ELF-1 (cell line): Measurements from ENCODE around the gene RRAS.

Source experiments
- DNase-seq: peaks from one replicate; pipeline ENCODE4 v3.0.0-alpha.2; 2016; ENCODE audit warnings: low read depth, low spot score

The RRAS gene

GRCh38 chr19:49595819-49596404, 44.0 kb downstream of the RRAS start:
- DNase-seq, result no peak

- DNase-seq, result no peak
These were observed 44.7 kb downstream of the RRAS start for GRCh38 chr19:49594993-49595818.

DNA sequence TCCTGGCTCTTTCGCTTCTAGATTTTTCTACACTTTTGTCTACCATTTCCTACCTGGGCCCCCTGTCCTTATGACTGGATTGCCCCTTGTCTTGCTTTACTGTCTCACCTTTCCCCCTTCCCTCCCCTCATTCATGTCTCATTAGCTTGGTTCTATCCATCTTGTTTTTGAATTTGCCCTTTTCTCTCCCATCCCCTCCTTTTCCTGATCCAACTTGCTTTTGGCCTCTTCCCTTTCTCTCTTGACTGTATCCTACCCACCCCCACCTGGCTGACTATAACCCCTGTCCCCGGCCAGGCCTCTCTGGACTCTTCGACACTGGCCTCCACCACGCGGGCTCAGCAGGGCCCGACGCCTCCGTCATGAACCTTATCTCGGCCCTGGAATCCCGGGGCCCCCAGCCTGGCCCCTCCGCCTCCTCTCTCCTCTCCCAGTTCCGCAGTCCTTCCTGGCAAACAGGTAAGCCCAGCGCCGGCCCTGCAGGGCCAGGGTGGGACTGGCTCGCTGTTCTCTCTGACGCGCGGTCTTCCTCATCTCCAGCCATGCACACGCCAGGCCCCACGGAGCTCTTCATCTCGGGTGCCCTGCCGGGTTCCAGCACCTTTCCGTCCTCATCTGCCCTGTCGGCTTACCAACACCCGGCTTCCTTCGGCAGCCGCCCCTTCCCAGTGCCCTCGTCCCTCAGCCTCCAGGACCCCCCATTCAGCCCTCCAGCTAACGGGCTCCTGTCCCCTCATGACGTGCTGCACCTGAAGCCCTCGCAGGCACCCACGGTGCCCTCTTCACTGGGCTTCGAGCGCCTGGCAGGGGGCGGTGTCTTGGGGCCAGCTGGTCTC, 45.6 kb downstream of the RRAS start:
- no peak for DNase-seq

DNA sequence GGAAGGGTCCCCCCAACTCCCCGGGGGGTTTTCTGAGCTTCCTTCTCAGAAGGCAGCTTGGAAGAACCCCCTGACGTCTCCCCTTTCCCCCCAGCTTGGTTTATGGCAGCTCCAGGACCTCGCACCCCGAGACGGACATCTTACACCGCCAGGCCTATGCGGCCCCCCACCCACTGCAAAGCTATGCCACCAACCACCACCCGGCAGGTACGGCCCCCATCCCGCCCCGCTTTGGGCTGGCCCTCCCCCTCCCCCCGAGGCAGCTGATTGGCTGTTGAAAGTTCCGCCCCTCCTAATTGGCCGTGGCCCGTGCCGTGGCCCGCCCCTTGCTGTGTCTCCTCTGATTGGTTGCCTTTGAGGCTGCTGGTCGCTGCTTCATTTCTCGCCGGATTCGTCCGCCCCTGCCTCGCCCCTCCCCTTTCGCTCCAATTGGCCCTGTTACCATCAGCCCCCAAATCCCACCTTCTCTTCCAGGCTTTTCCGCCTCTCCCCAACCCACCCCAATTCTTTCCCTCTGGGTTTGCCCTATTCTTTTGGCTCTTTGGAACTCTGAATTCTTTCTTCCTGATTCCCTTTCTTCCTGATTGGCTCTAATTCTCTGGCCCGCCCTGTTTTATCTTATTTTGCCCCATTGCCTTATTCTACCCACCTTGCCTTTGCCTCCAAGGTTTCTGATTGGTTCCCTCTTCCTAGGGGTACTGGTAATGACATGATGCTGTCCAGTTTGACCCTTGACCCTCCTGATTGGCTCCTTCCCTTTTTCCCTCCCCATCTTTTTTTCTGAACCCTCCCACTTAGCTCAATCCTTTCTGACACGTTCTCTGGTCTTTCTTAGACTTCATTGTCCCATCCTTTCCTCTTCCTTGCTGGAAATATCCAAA, 46.5 kb downstream of the RRAS start:
- DNase-seq, result peak; percentile 96

GRCh38 chr19:49592486-49593232, 47.3 kb downstream of the RRAS start:
- peak; percentile 40 for DNase-seq

DNA sequence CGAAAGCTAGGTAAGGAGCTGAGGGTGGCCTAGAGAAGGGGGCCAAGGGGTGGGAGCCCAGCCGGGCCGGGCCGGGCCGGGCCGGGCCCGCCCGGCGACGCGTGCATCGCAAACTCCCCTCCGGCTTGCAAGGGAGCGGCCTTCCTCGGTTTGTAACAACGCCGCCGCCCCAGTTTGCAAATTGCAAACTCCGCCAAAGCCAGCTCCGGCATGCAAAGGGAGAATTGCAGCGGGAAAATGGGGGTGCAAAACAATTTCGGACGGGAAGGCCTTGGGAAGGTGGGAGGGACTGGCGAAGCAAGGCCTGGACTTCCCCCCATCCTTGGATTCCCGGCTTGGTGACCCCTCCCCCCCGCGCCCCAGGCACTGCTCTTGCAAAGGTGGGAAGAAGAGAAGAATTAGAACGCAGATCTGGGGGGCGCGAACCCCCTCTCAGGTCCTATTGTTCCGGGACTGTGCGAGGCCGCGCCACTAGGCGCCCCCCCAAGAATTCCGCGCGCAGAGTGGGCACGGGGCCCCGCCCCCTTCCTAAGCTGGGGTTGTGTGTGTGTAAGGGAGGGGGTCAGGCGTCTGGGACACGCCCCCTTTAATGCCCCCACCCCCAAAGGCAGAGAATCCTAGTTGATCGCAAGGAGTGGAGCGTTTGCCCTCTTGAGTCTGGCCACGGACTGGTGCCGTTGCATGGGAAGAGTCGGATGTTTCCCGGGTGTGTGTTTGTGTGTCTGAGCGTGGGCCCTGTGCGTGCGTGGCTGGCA, 48.0 kb downstream of the RRAS start:
- peak; percentile 79 for DNase-seq

DNA sequence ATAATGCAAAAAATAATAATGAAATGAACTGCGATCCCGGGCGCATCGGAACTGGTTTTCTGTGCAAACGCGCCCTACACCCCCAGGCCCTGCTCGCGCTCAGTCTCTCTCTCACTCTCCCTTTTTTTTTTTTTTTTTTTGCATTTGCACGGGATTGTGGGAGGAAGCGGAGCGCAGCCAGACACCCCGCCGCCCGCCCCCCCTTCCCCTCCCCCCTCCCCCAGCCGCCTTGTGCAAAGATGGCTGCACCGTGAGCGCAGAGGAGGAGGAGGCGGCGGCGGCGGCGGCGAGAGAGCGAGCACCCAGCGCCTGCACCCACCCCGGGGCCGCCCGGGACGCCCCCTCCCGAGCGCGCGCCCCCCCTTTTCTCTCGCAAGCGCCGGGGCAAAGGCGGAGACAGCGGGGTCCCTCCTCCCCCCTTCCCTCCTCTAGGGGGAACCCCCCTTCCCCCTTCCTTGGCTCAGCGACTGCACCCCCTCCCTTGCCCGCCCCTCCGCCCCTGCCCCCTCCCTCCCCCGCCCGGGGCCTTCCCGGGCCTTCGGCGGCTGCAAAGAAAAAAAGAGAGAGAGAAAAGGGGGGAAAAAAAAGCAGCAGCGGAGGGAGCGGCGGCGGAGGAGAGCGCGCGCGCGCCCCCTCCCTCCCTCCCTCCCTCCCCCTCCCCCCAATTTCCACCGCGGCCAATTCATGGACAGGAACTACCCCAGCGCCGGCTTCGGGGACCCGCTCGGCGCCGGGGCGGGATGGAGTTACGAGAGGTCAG, 48.8 kb downstream of the RRAS start, which contains the start of gene PRR12:
PRR12 (plus strand) TSS at position 212 of the 760 bp plus-strand sequence; CDS start at position 685, 473 bp downstream.
- DNase-seq, result peak; percentile 79

DNA sequence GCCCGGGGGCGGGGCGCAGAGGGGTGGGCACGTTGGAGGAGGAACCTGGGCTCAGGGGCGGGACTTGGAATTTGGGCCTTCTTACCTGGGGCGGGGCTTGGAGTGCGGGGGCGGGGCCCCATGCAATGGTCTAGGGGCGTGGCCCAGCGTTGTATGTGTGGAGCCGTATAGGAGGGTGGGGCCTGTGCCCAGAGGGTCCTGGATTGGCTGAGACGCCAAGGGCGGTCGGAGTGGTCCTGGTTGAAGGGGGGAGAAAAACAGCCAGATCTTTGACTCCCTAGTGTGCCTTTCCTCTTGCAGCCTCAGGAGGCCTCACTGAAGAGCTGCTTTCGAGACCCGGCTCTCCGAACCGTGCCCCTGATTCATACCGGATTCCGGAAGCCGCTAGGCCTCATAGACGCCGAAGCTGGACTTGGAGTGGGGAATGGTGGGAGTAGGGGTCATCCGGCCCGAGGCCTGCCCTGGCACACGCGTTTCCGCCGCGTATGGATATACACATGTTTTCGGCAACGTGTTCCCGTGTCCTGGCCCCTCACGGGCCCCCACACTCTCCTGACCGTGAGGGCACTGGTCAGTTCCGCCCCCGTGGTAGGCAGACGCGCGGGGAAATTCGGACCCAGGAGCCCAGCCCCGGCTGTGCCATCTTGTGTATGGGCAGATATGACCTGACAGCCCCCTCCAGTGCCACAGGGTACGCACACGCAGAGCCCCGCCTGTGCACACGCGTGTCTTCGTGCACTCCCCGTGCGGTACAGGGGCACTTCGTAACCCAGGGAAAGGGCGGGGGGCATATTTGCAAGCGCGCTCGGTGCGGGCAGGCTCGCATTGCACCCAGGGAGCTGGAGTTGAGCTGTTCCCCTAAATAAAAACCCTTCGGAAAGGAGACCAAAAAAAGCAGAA, 49.6 kb downstream of the RRAS start:
- peak; percentile 99 for DNase-seq

DNA sequence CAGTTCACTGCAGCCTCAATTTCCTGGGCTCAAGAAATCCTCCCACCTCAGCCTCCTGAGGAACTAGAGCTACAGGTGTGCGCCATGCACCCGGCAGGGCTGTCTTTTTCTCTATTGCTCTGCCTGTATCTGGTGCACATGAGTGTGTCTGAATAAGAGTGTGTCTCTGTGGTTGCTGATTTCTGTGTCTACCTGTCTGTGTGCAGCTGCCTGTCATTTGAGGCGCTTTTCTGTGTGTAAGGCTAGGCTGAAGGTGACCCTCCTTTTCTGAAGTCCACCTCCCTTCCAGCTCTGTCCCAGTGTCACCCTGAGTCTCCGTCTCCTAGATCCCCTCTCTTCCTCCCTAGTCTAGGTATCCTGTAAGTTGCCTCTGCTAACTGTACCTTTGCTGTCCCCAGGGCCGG, 50.4 kb downstream of the RRAS start:
- DNase-seq, result no peak

GRCh38 chr19:49588365-49589122, 51.4 kb downstream of the RRAS start:
- DNase-seq, result no peak

DNA sequence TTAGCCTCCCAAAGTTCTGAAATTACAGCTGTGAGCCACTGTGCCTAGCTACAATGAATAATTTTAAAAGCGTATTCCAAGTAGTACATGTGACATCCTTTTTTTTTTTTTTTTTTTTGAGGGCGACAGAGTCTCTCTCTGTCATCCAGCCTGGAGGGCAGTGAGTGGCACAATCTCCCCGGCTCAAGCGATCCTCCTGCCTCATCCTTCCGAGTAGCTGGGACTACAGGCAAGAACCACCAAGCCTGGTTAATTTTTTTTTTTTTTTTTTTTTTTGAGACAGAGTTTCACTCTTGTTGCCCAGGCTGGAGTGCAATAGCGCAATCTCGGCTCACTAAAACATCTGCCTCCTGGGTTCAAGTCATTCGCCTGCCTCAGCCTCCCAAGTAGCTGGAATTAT, 52.7 kb downstream of the RRAS start:
- no peak for DNase-seq
